T-helper 17 cell (primary cell): Measurements from ENCODE around the gene NTSR1. TPM values are rescaled to one million over a fixed set of nuclear protein-coding genes. Genes with fewer than 3 reads are reported as not detected.

Experiments used
- ATAC-seq: fragments of 150-1000 bp; cut with Tn5 transposase; 2 replicates; pipeline ENCODE4 v1.10.0; 2021; ENCODE audit warnings: mild to moderate bottlenecking, moderate library complexity
- DNase-seq, 3 donors: peaks; one replicate each; pipeline versions ENCODE4 v3.0.0 to v3.0.0-alpha.2; 2020 to 2021
- H3K9me3 ChIP-seq: one replicate; pipeline ENCODE4 v1.7.0; 2013; ENCODE audit warnings: low read length, mild to moderate bottlenecking; ENCODE audit not compliant: control insufficient read depth, poor library complexity, severe bottlenecking
- H3K27ac Mint-ChIP-seq: one replicate; pipeline ENCODE4 v1.8.0; 2022; ENCODE audit warnings: mild to moderate bottlenecking, moderate library complexity, mixed read lengths
- H3K27me3 Mint-ChIP-seq: one replicate; pipeline ENCODE4 v1.8.0; 2022; ENCODE audit warnings: mixed read lengths
- H3K36me3 Mint-ChIP-seq: one replicate; pipeline ENCODE4 v1.8.0; 2022; ENCODE audit warnings: low read depth, mixed read lengths
- H3K4me1 Mint-ChIP-seq: one replicate; pipeline ENCODE4 v1.8.0; 2022; ENCODE audit warnings: mild to moderate bottlenecking, mixed read lengths
- H3K4me3 Mint-ChIP-seq: one replicate; pipeline ENCODE4 v1.8.0; 2022; ENCODE audit warnings: mild to moderate bottlenecking, moderate library complexity, mixed read lengths
- total RNA-seq, 4 donors: library from RNA in 2 of 4; stranded (reverse) in 2 of 4; gene quantifications; one replicate each; pipeline ENCODE4 v1.2.3 and lab custom pipeline; 2022 to 2026

The NTSR1 gene
- total RNA-seq, 2 donors from 2014 or later = 0.10 TPM; not detected in 1

GRCh38 chr20:62732031-62732760 is 23.6 kb downstream of the NTSR1 start:
- no peak for ATAC-seq
- H3K4me3 Mint-ChIP-seq = peak overlapping the region; percentile 22
- H3K36me3 Mint-ChIP-seq = peaks cover 2% of the 10 kb centered on the region
- H3K9me3 ChIP-seq = no peaks in the 10 kb centered on the region
- no peaks in the 10 kb centered on the region for H3K27me3 Mint-ChIP-seq
- H3K4me1 Mint-ChIP-seq = peaks cover 7% of the 10 kb centered on the region
- H3K27ac Mint-ChIP-seq = peak overlapping the region; percentile 47
- DNase-seq = no peak

- no peak for ATAC-seq
- Mint-ChIP-seq H3K27ac (peak overlapping the region; percentile 47), H3K4me1 (peaks cover 7% of the 10 kb centered on the region), H3K4me3 (no peak overlapping the region), H3K36me3 (peaks cover 2% of the 10 kb centered on the region), H3K27me3 (no peaks in the 10 kb centered on the region)
- no peaks in the 10 kb centered on the region for H3K9me3 ChIP-seq
- DNase-seq = no peak
Measured at GRCh38 chr20:62732842-62733525, 24.3 kb downstream of the NTSR1 start.

GRCh38 chr20:62733526-62733842 is 24.8 kb downstream of the NTSR1 start:
- peaks cover 3% of the 10 kb centered on the region for H3K4me1 Mint-ChIP-seq
- DNase-seq (no peak), ATAC-seq (no peak)
- no peak overlapping the region for H3K4me3 Mint-ChIP-seq
- H3K9me3 ChIP-seq = no peaks in the 10 kb centered on the region
- H3K27ac Mint-ChIP-seq = peak overlapping the region; percentile 47
- H3K36me3 Mint-ChIP-seq = peaks cover 2% of the 10 kb centered on the region
- no peaks in the 10 kb centered on the region for H3K27me3 Mint-ChIP-seq

GRCh38 chr20:62733891-62734290 is 25.3 kb downstream of the NTSR1 start:
- no peaks in the 10 kb centered on the region for H3K9me3 ChIP-seq
- ATAC-seq = no peak
- no peak for DNase-seq
- H3K36me3 Mint-ChIP-seq = peaks cover 2% of the 10 kb centered on the region
- peak overlapping the region; percentile 47 for H3K27ac Mint-ChIP-seq
- H3K4me1 Mint-ChIP-seq = peaks cover 3% of the 10 kb centered on the region
- H3K27me3 Mint-ChIP-seq = no peaks in the 10 kb centered on the region
- no peak overlapping the region for H3K4me3 Mint-ChIP-seq

GRCh38 chr20:62734326-62734725 is 25.7 kb downstream of the NTSR1 start:
- peaks cover 2% of the 10 kb centered on the region for H3K36me3 Mint-ChIP-seq
- H3K27me3 Mint-ChIP-seq = no peaks in the 10 kb centered on the region
- H3K27ac Mint-ChIP-seq = no peak overlapping the region
- H3K9me3 ChIP-seq = no peaks in the 10 kb centered on the region
- no peak for ATAC-seq
- no peak for DNase-seq
- peaks cover 3% of the 10 kb centered on the region for H3K4me1 Mint-ChIP-seq
- no peak overlapping the region for H3K4me3 Mint-ChIP-seq

GRCh38 chr20:62734881-62735280 is 26.2 kb downstream of the NTSR1 start:
- H3K4me1 Mint-ChIP-seq = peaks cover 9% of the 10 kb centered on the region
- DNase-seq (peak in 1 of 3 donors; percentile 3), ATAC-seq (no peak)
- H3K9me3 ChIP-seq = no peaks in the 10 kb centered on the region
- no peaks in the 10 kb centered on the region for H3K27me3 Mint-ChIP-seq
- peaks cover 2% of the 10 kb centered on the region for H3K36me3 Mint-ChIP-seq
- no peak overlapping the region for H3K4me3 Mint-ChIP-seq
- no peak overlapping the region for H3K27ac Mint-ChIP-seq

- no peaks in the 10 kb centered on the region for H3K9me3 ChIP-seq
- no peaks in the 10 kb centered on the region for H3K27me3 Mint-ChIP-seq
- no peak overlapping the region for H3K4me3 Mint-ChIP-seq
- peaks cover 2% of the 10 kb centered on the region for H3K36me3 Mint-ChIP-seq
- DNase-seq (peak in 1 of 3 donors; percentile 6), ATAC-seq (no peak)
- H3K27ac Mint-ChIP-seq = no peak overlapping the region
- H3K4me1 Mint-ChIP-seq = peaks cover 14% of the 10 kb centered on the region
Measured at GRCh38 chr20:62735331-62735821, 26.7 kb downstream of the NTSR1 start.

GRCh38 chr20:62736026-62736406 is 27.4 kb downstream of the NTSR1 start:
- H3K36me3 Mint-ChIP-seq = peaks cover 2% of the 10 kb centered on the region
- no peak overlapping the region for H3K27ac Mint-ChIP-seq
- no peaks in the 10 kb centered on the region for H3K9me3 ChIP-seq
- ATAC-seq (no peak), DNase-seq (peak in 1 of 3 donors; percentile 2)
- peaks cover 15% of the 10 kb centered on the region for H3K4me1 Mint-ChIP-seq
- no peaks in the 10 kb centered on the region for H3K27me3 Mint-ChIP-seq
- no peak overlapping the region for H3K4me3 Mint-ChIP-seq

GRCh38 chr20:62736407-62737071 is 27.9 kb downstream of the NTSR1 start:
- Mint-ChIP-seq H3K27me3 (no peaks in the 10 kb centered on the region), H3K4me3 (no peak overlapping the region), H3K4me1 (peaks cover 18% of the 10 kb centered on the region), H3K27ac (no peak overlapping the region), H3K36me3 (peaks cover 2% of the 10 kb centered on the region)
- H3K9me3 ChIP-seq = no peaks in the 10 kb centered on the region
- no peak for ATAC-seq
- DNase-seq = peak in 1 of 3 donors; percentile 1

- H3K9me3 ChIP-seq = no peaks in the 10 kb centered on the region
- Mint-ChIP-seq H3K36me3 (peaks cover 2% of the 10 kb centered on the region), H3K4me1 (peaks cover 22% of the 10 kb centered on the region), H3K27ac (no peak overlapping the region), H3K4me3 (no peak overlapping the region), H3K27me3 (no peaks in the 10 kb centered on the region)
- ATAC-seq = no peak
- DNase-seq = no peak
Measured at GRCh38 chr20:62737271-62737811, 28.7 kb downstream of the NTSR1 start.

- Mint-ChIP-seq H3K4me3 (no peak overlapping the region), H3K36me3 (peaks cover 2% of the 10 kb centered on the region), H3K27ac (no peak overlapping the region), H3K27me3 (no peaks in the 10 kb centered on the region), H3K4me1 (peaks cover 22% of the 10 kb centered on the region)
- no peak for DNase-seq
- H3K9me3 ChIP-seq = no peaks in the 10 kb centered on the region
- ATAC-seq = no peak
Measured at GRCh38 chr20:62738025-62738881, 29.6 kb downstream of the NTSR1 start.

- ATAC-seq (no peak), DNase-seq (no peak)
- Mint-ChIP-seq H3K27ac (peak overlapping the region; percentile 95), H3K4me3 (peak overlapping the region; percentile 93), H3K4me1 (peaks cover 21% of the 10 kb centered on the region), H3K36me3 (no peaks in the 10 kb centered on the region), H3K27me3 (no peaks in the 10 kb centered on the region)
- no peaks in the 10 kb centered on the region for H3K9me3 ChIP-seq
Measured at GRCh38 chr20:62739067-62739466, 30.4 kb downstream of the NTSR1 start.
